ENCODE measurements around the gene KCNT2.

KCNT2 gene

DNA sequence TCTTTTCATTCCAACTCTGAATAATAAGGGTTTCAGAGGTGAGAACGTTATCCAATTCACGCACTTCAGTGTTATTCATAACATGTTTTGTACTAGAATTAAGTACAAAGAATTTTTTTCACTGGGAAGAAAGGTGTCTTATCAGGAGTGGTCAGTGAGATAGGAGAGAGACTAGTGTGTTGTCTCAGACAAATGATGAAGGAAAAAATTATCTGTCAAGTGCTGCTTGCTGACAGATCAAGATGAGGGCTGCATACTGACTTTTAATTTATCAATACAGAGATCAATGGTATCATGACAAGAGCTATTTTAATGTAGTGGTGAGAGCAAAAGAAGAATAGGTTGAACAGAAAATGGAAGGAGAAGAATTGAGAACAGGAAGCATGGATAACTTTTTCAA is 402.4 kb downstream of the KCNT2 start:
- DNase-seq (ENCODE audit: low read depth in 2 of 2), result no peak

DNA sequence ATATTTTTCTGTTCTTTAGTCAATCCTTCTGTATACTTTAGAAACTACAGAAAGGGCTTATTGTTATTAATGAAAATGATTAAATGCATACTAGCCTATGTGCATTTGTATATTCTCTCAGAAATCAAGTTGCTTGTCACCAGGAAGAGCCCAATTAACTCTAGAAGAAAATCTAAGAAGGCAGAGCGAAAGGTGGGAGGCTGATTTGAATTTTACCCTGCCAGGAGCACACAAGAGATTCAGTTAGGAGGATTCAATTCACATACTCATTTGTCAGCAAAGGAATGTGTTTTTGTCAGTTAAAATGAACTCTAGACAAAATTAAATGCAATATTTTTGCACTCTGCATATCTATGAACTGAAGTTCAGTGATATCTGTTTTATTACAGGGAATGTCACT is 411.8 kb downstream of the KCNT2 start:
- no peak for DNase-seq (ENCODE audit: low read depth in 2 of 2)

DNA sequence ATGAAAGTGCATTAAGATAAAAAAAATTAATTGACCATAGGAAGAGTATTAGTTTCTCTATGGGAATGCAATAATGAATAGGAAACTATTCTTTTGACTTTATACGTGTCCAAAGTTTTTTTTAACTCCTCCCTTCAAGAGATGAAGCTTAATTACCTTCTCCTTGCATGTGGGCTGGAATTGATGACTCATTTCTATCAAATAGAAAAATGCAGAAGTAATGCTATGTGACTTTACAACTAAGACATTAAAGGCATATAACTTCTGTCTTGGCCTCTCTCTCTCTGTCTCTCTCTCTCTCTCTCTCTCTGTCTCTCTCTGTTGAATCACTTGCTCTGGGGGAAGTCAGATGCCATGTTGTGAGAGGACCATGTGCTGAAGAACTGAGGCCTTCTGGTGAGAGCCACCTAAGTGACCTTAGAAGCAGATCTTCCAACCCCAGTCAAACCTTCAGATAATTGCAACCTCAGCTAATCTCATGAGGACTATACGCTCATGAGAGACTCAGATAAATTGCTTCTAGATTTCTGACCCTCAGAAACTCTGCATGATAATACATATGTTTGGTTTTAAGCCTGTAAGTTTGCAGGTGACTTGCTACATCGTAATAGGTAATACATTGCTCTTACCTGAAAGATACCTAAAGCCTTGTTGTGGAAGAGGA is 414.2 kb downstream of the KCNT2 start:
- no peak for DNase-seq (ENCODE audit: low read depth in 2 of 2)

DNA sequence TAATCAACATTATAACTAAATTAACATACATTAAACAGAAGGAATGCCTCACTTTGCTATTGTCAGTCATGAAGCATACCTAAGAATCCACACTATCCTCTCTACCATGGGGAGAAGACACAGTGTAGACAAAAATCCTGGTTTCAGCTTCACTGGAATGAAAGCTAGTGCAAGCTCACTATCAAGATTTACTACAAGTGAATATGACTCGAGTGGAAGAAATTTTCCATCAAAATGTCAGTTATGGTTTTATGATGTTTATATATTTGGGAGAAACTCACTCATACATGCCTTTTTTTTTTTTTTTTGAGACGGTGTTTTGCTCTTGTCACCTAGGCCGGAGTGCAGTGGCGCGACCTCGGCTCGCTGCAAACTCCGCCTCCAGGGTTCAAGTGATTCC is 424.3 kb downstream of the KCNT2 start:
- no peak for DNase-seq (ENCODE audit: low read depth in 2 of 2)

DNA sequence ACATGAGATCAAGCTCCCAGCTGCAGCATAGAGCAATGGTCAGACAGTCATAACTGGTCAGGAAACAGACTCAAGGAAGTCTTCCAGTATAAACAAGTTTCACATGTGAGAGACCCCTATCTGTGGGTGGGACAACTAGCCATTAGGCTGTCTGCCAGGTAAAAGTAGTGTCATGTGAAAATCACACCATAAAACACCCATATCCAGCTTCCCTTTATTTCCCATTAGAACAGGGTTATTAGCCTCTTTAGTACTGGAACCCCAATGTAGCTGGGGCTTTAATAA is 426.7 kb downstream of the KCNT2 start:
- no peak for DNase-seq (ENCODE audit: low read depth in 2 of 2)

DNA sequence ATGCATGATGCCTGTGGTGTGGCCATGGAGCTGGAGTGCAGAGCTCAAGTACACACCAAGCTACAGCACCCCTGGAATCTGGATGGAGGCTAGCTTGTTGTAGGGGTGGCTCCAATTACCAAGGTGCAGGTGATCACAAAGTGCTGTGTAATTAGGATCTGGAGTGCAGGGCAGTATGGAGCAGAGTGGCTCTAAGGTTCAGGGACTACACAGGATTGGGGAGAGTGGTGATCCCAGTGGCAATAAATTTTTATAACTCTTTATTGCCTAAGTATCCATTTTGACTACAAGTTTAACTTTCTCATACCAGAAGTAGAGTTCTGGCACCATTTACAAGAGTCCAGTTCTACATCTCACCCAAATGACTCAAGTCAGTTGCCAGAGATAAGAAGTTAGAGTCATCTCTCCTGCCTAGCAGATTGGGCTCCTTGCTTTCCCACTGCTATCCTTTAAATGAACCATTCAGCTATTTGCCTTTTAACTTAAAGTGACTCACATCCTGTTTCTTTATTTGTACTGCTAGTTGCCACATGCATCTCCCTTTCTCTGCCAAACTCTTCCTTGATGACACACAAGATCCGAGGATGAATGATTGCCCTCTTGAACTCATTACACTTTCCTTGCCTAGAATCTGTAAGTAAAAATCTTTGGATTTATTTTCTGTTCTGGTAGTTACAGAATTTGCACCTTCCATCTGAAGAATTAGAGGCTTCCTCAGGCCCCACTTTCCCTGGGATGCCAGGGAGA is 427.2 kb downstream of the KCNT2 start:
- DNase-seq (ENCODE audit: low read depth in 2 of 2), result no peak

DNA sequence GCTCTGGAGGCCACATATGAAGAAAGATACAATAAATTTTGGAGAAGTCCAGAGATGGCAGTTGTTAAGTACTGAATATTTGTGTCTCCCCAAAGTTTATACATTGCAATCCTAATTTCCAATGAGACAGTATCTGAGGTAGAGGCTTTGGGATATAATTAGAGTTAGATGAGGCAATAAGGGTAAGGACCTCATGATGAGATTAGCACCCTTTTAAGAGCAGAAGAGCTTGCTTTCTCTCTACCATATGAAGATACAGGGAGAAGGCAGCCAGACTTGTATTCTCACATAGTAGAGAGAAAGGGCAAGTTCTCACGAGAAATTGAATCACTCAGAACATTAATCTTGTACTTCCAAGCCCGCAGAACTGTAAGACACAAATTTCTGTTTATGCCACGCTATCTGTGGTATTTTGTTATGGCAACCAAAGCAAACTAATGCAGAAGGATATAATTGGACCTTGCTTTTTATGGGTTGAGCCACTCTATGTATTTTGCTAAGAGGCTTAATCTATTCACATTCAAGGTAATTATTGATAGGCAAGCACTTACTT is 430.1 kb downstream of the KCNT2 start:
- no peak for DNase-seq (ENCODE audit: low read depth in 2 of 2)
